Suprapubic skin (tissue), 3 donors: ENCODE measurements around the gene SFT2D1.
"Not testable (repeated sequence)": the region's sequence is repeated elsewhere in the genome, so short reads cannot be mapped to it uniquely, and the experiment has no call there.

Experiments used
- CTCF ChIP-seq, 2 donors: fragments of 200-600 bp in 1 of 2; fragments of 450-650 bp in 1 of 2; sonication (generic) in 1 of 2; IDR thresholded peaks; one replicate each; pipeline ENCODE4 v1.5.1; 2016 to 2019; ENCODE audit warnings: antibody characterized with exemption in 2 of 2, mild to moderate bottlenecking in 1 of 2, moderate library complexity in 1 of 2
- POLR2A ChIP-seq, 2 donors: fragments of 450-650 bp; IDR thresholded peaks; one replicate each; pipeline ENCODE4 v1.6.1; 2017; ENCODE audit warnings: antibody characterized with exemption in 2 of 2, mild to moderate bottlenecking in 2 of 2, moderate library complexity in 2 of 2

- not testable (repeated sequence) for TF ChIP-seq CTCF, POLR2A (IDR thresholded peaks at IDR 0.05)
Measured at GRCh38 chr6:166387098-166387497, 44.8 kb upstream of the SFT2D1 start.
